Kidney (tissue), 14 donors: ENCODE data around the gene LUZP2. TPM values are rescaled to one million over a fixed set of nuclear protein-coding genes. Genes with fewer than 3 reads are reported as not detected.

Source experiments
- DNase-seq, 5 donors: peaks; one replicate each; pipeline ENCODE4 v3.0.0-alpha.2; 2013 to 2020
- FAIRE-seq: peaks from 2 replicates; lab custom pipeline; 2012; peaks lifted over from hg19 to GRCh38; lab: Jason Lieb, UNC
- H3K27ac ChIP-seq, 2 donors: one replicate each; pipeline ENCODE4 v1.7.0; 2013; ENCODE audit warnings: low read depth in 2 of 2, low read length in 2 of 2, inconsistent platforms in 1 of 2
- H3K27me3 ChIP-seq: one replicate; pipeline ENCODE4 v1.7.1; 2013; ENCODE audit warnings: low read length, inconsistent platforms; ENCODE audit not compliant: control insufficient read depth, insufficient read depth
- H3K36me3 ChIP-seq, 3 donors: one replicate each; pipeline versions ENCODE4 v1.7.0 to v1.7.1; 2013; ENCODE audit warnings: low read length in 3 of 3, control low read depth in 1 of 3, inconsistent platforms in 1 of 3; ENCODE audit not compliant: insufficient read depth in 3 of 3, control insufficient read depth in 2 of 3
- H3K4me1 ChIP-seq, 3 donors: one replicate each; pipeline versions ENCODE4 v1.7.0 to v1.7.1; 2013; ENCODE audit warnings: low read length in 3 of 3, inconsistent platforms in 1 of 3, low read depth in 1 of 3; ENCODE audit not compliant: control insufficient read depth in 2 of 3, insufficient read depth in 2 of 3
- H3K4me3 ChIP-seq, 3 donors: one replicate each; pipeline versions ENCODE4 v1.7.0 to v1.8.1; 2013; ENCODE audit warnings: low read length in 3 of 3, control low read depth in 1 of 3, inconsistent platforms in 1 of 3
- H3K9ac ChIP-seq, 3 donors: one replicate each; pipeline versions ENCODE4 v1.7.0 to v1.7.1; 2013; ENCODE audit warnings: low read length in 3 of 3, control low read depth in 1 of 3, inconsistent platforms in 1 of 3
- H3K9me3 ChIP-seq, 3 donors: one replicate each; pipeline versions ENCODE4 v1.7.0 to v1.7.1; 2013; ENCODE audit warnings: low read length in 3 of 3, control low read depth in 1 of 3, inconsistent platforms in 1 of 3; ENCODE audit not compliant: control insufficient read depth in 2 of 3, insufficient read depth in 1 of 3
- CTCF ChIP-seq: IDR thresholded peaks from 3 replicates; pipeline ENCODE4 v1.5.1; 2012; ENCODE audit warnings: mild to moderate bottlenecking, moderate library complexity, borderline replicate concordance; ENCODE audit not compliant: insufficient read depth; ENCODE audit errors: extremely low read depth
- intact Hi-C: fragments of 100-400 bp; cut with DNase I; formaldehyde crosslinking; loops from one replicate; pipeline ENCODE4 v1.11.1; 2022
- polyA plus RNA-seq: library from polyadenylated mRNA; stranded (reverse); fragments of 350-450 nt; fragmentation: Illumina TruSeq; extraction: RNeasy Lipid Tissue Mini Kit (QIAGEN cat#74804); gene quantifications from one replicate; pipeline ENCODE4 v1.2.3, GENCODE V29; 2014; ENCODE audit warnings: low read depth, low replicate concordance; ENCODE audit not compliant: insufficient read depth
- total RNA-seq: library from RNA; stranded (reverse); fragmentation: NEBNext Ultra II Directional; extraction: Animal tissue kit (Norgen Biotek cat#: 25700); gene quantifications from one replicate; pipeline ENCODE4 v1.2.1, GENCODE V29; 2021
- donor health status: control.
- donor health status: control.
- donor health status: control.
- donor health status: control.
- donor health status: control.
- donor health status: DM: yes; HTN: yes; CAD: no.
- donor health status: Normal renal cell carcinoma (clear cell type).

The LUZP2 gene
- total and polyA plus RNA-seq, 2 donors from 2014 or later: 0.19 TPM; not detected in 1

GRCh38 chr11:24678703-24679348 lies 182.0 kb downstream of the LUZP2 start:
- no peaks in the 10 kb centered on the region for H3K4me1 ChIP-seq
- H3K4me3 ChIP-seq: no peak overlapping the region
- no peak for TF ChIP-seq CTCF
- DNase-seq: no peak
- no peak for FAIRE-seq
- H3K9me3 ChIP-seq: no peaks in the 10 kb centered on the region
- H3K27ac ChIP-seq: no peak overlapping the region
- H3K36me3 ChIP-seq: no peaks in the 10 kb centered on the region
- H3K9ac ChIP-seq: no peak overlapping the region
- H3K27me3 ChIP-seq: no peaks in the 10 kb centered on the region
- intact Hi-C loops: no loop called here

- Histone ChIP-seq H3K36me3 (no peaks in the 10 kb centered on the region), H3K4me1 (no peaks in the 10 kb centered on the region), H3K9me3 (no peaks in the 10 kb centered on the region), H3K9ac (no peak overlapping the region), H3K27me3 (no peaks in the 10 kb centered on the region), H3K27ac (no peak overlapping the region), H3K4me3 (no peak overlapping the region)
- intact Hi-C loops: no loop called here
- DNase-seq: no peak
- FAIRE-seq: no peak
- no peak for TF ChIP-seq CTCF
Measured at GRCh38 chr11:24679821-24680351, 183.0 kb downstream of the LUZP2 start.

- TF ChIP-seq CTCF: no peak
- H3K9me3 ChIP-seq: no peaks in the 10 kb centered on the region
- FAIRE-seq: no peak
- no peak overlapping the region for H3K4me3 ChIP-seq
- H3K36me3 ChIP-seq: no peaks in the 10 kb centered on the region
- H3K4me1 ChIP-seq: no peaks in the 10 kb centered on the region
- H3K27me3 ChIP-seq: no peaks in the 10 kb centered on the region
- intact Hi-C loops: no loop called here
- no peak for DNase-seq
- no peak overlapping the region for H3K27ac ChIP-seq
- H3K9ac ChIP-seq: no peak overlapping the region
Measured at GRCh38 chr11:24683583-24683982, 186.7 kb downstream of the LUZP2 start.
